Measurements from ENCODE around the gene ACAP2.
"Not testable (repeated sequence)": the region's sequence is repeated elsewhere in the genome, so short reads cannot be mapped to it uniquely, and the experiment has no call there.

ACAP2 gene

GRCh38 chr3:195442573-195443390 lies at the start of gene ACAP2:
Gene ACAP2, minus strand, starts transcription at chr3:195443020. Its CDS starts 173 bp downstream, at chr3:195442847.
- DNase-seq = peak; percentile 100

- DNase-seq = no peak
Observed at GRCh38 chr3:195475614-195476013, 32.8 kb upstream of the ACAP2 start.

- DNase-seq = not testable (repeated sequence)
Observed at GRCh38 chr3:195475116-195475515, 32.3 kb upstream of the ACAP2 start.

GRCh38 chr3:195468841-195469240 lies 26.0 kb upstream of the ACAP2 start:
- DNase-seq = no peak

GRCh38 chr3:195468391-195468776 lies 25.6 kb upstream of the ACAP2 start:
- DNase-seq = no peak

GRCh38 chr3:195467641-195468390 lies 25.0 kb upstream of the ACAP2 start:
- no peak for DNase-seq

GRCh38 chr3:195466251-195466650 lies 23.4 kb upstream of the ACAP2 start:
- DNase-seq = no peak

GRCh38 chr3:195462922-195463321 lies 20.1 kb upstream of the ACAP2 start:
- not testable (repeated sequence) for DNase-seq

- DNase-seq = no peak
Observed at GRCh38 chr3:195462308-195462610, 19.4 kb upstream of the ACAP2 start.

- no peak for DNase-seq
Observed at GRCh38 chr3:195461594-195462307, 18.9 kb upstream of the ACAP2 start.

GRCh38 chr3:195460091-195460713 lies 17.4 kb upstream of the ACAP2 start:
- DNase-seq = no peak

GRCh38 chr3:195458316-195458717 lies 15.5 kb upstream of the ACAP2 start:
- no peak for DNase-seq

GRCh38 chr3:195455789-195456188 lies 13.0 kb upstream of the ACAP2 start:
- DNase-seq = no peak

GRCh38 chr3:195453236-195453635 lies 10.4 kb upstream of the ACAP2 start:
- no peak for DNase-seq

GRCh38 chr3:195451373-195452015 lies 8.7 kb upstream of the ACAP2 start:
- peak; percentile 80 for DNase-seq

GRCh38 chr3:195450731-195451229 lies 8.0 kb upstream of the ACAP2 start:
- DNase-seq = no peak

GRCh38 chr3:195448205-195448875 lies 5.5 kb upstream of the ACAP2 start:
- no peak for DNase-seq

GRCh38 chr3:195447201-195447600 lies 4.4 kb upstream of the ACAP2 start:
- DNase-seq = no peak

GRCh38 chr3:195446359-195446758 lies 3.5 kb upstream of the ACAP2 start:
- no peak for DNase-seq

GRCh38 chr3:195445885-195446284 lies 3.1 kb upstream of the ACAP2 start:
- DNase-seq = no peak

- DNase-seq = no peak
Observed at GRCh38 chr3:195443391-195443989, 670 bp upstream of the ACAP2 start.

Data from NCI-H1436 (cell line).